Keratinocyte (primary cell): Measurements from ENCODE around the gene REEP3. TPM values are rescaled to one million over a fixed set of nuclear protein-coding genes. Genes with fewer than 3 reads are reported as not detected.
A peak's percentile ranks its signal among the peaks of the same experiment; 100 is the strongest.

ENCODE experiments used
- DNase-seq: peaks from one replicate; pipeline ENCODE4 v3.0.0-alpha.2; 2011; ENCODE audit warnings: low read depth, missing footprints, low spot score
- FAIRE-seq: peaks from 2 replicates; lab custom pipeline; 2011; peaks lifted over from hg19 to GRCh38; lab: Jason Lieb, UNC
- H2AFZ ChIP-seq: 2 replicates; pipeline ENCODE4 v1.6.0; 2012; ENCODE audit warnings: low read length, control low read depth, inconsistent platforms; ENCODE audit not compliant: control insufficient read depth
- H3K27ac ChIP-seq: 2 replicates; pipeline ENCODE4 v1.5.1; 2011; ENCODE audit warnings: low read length; ENCODE audit not compliant: control insufficient read depth, insufficient read depth
- H3K27me3 ChIP-seq: 3 replicates; pipeline ENCODE4 v1.6.0; 2011; ENCODE audit warnings: low read length; ENCODE audit not compliant: control insufficient read depth, insufficient read depth; ENCODE audit errors: extremely low read depth
- H3K36me3 ChIP-seq, 2 experiments: 2 replicates in 1 of 2; 3 replicates in 1 of 2; pipeline ENCODE4 v1.5.1; 2011; ENCODE audit warnings: low read length in 2 of 2, mild to moderate bottlenecking in 1 of 2; ENCODE audit not compliant: control insufficient read depth in 2 of 2, insufficient read depth in 2 of 2; ENCODE audit errors: extremely low read depth in 1 of 2
- H3K4me1 ChIP-seq: 3 replicates; pipeline ENCODE4 v1.5.1; 2011; ENCODE audit warnings: low read length; ENCODE audit not compliant: control insufficient read depth, insufficient read depth; ENCODE audit errors: extremely low read depth
- H3K4me2 ChIP-seq: 3 replicates; pipeline ENCODE4 v1.6.0; 2011; ENCODE audit warnings: low read depth, low read length; ENCODE audit not compliant: control insufficient read depth, insufficient read depth; ENCODE audit errors: extremely low read depth
- H3K4me3 ChIP-seq, 3 experiments: fragments of 200-600 bp in 1 of 3; sonication (generic) in 1 of 3; 2 replicates in 2 of 3; 3 replicates in 1 of 3; pipeline ENCODE4 v1.5.1; 2011 to 2016; ENCODE audit warnings: low read length in 3 of 3, mild to moderate bottlenecking in 3 of 3, control low read depth in 2 of 3, inconsistent platforms in 1 of 3, low read depth in 1 of 3, mixed read lengths in 1 of 3, mixed run types in 1 of 3, moderate library complexity in 1 of 3; ENCODE audit not compliant: control insufficient read depth in 2 of 3, insufficient read depth in 2 of 3; ENCODE audit errors: extremely low read depth in 1 of 3
- H3K79me2 ChIP-seq: 2 replicates; pipeline ENCODE4 v1.6.0; 2012; ENCODE audit warnings: low read length; ENCODE audit not compliant: control insufficient read depth, insufficient read depth
- H3K9ac ChIP-seq: 3 replicates; pipeline ENCODE4 v1.6.0; 2011; ENCODE audit warnings: low read length; ENCODE audit not compliant: control insufficient read depth, insufficient read depth; ENCODE audit errors: extremely low read depth
- H3K9me1 ChIP-seq: 3 replicates; pipeline ENCODE4 v1.6.0; 2011; ENCODE audit warnings: low read length; ENCODE audit not compliant: control insufficient read depth, insufficient read depth; ENCODE audit errors: extremely low read depth
- H3K9me3 ChIP-seq: 2 replicates; pipeline ENCODE4 v1.5.1; 2012; ENCODE audit warnings: low read depth, low read length; ENCODE audit not compliant: control insufficient read depth
- H4K20me1 ChIP-seq: 3 replicates; pipeline ENCODE4 v1.6.0; 2011; ENCODE audit warnings: low read length; ENCODE audit not compliant: control insufficient read depth, insufficient read depth; ENCODE audit errors: extremely low read depth
- CTCF ChIP-seq, 3 experiments: IDR thresholded peaks in 1 of 3; conservative IDR thresholded peaks in 1 of 3; optimal IDR thresholded peaks in 1 of 3; 2 replicates in 2 of 3; 3 replicates in 1 of 3; pipeline versions ENCODE3 to v1.5.1; 2011; ENCODE audit warnings: low read length in 3 of 3, mild to moderate bottlenecking in 3 of 3, moderate library complexity in 2 of 3, control low read depth in 1 of 3, inconsistent platforms in 1 of 3; ENCODE audit not compliant: insufficient read depth in 2 of 3; ENCODE audit errors: extremely low read depth in 1 of 3
- EZH2 ChIP-seq: IDR thresholded peaks from one replicate; pipeline ENCODE4 v1.6.1; 2012; ENCODE audit warnings: inconsistent platforms, mild to moderate bottlenecking, low read length, moderate library complexity
- dilution Hi-C: fragments of 300-500 bp; cut with MboI; formaldehyde crosslinking; loops from one replicate; pipeline ENCODE4 v1.7.0; 2020; ENCODE audit warnings: low sequenced_read_pairs; ENCODE audit not compliant: extremely low pct_ligation_motif_present
- polyA plus RNA-seq, 5 experiments: library from polyadenylated mRNA; depleted of rRNA in 3 of 5; stranded (reverse) in 3 of 5; stranded (forward) in 1 of 5; unstranded in 1 of 5; fragments of >200 nt; gene quantifications; 1 replicate in 1 of 5; 2 replicates in 3 of 5; 3 replicates in 1 of 5; pipeline versions ENCODE4 v1.2.1 to v1.2.3, GENCODE V29; 2011 to 2012; ENCODE audit warnings: missing spikeins in 2 of 5, low read depth in 1 of 5, low replicate concordance in 1 of 5

Gene REEP3
- polyA plus RNA-seq, 1 donor (not counting 4 experiments of a cell fraction or from before 2014, with no cell fraction given): 52.8 TPM

GRCh38 chr10:63611078-63611477 is 89.9 kb downstream of the REEP3 start:
- H3K27ac ChIP-seq: peak overlapping the region; percentile 60
- H3K9me1 ChIP-seq: no peaks in the 10 kb centered on the region
- peak overlapping the region; percentile 13 for H2AFZ ChIP-seq
- peak overlapping the region; percentile 35 for H3K4me2 ChIP-seq
- H4K20me1 ChIP-seq: no peaks in the 10 kb centered on the region
- no peak overlapping the region for H3K9ac ChIP-seq
- dilution Hi-C loops: no loop called here
- no peak for FAIRE-seq
- no peak for TF ChIP-seq EZH2
- H3K79me2 ChIP-seq: no peaks in the 10 kb centered on the region
- no peaks in the 10 kb centered on the region for H3K27me3 ChIP-seq
- peaks cover 6% of the 10 kb centered on the region in 2 experiments for H3K36me3 ChIP-seq
- H3K4me1 ChIP-seq: peaks cover 14% of the 10 kb centered on the region
- H3K9me3 ChIP-seq: no peaks in the 10 kb centered on the region
- H3K4me3 ChIP-seq: peak overlapping the region in 1 of 3 experiments; percentile 11
- no peak for DNase-seq

- no peak overlapping the region for H3K27ac ChIP-seq
Observed at GRCh38 chr10:63614371-63614891, 93.2 kb downstream of the REEP3 start.

More at GRCh38 chr10:63614371-63614891, 93.2 kb downstream of the REEP3 start:
- FAIRE-seq (no peak), DNase-seq (no peak)
- peaks cover 17% of the 10 kb centered on the region for H3K4me1 ChIP-seq
- H3K4me2 ChIP-seq: no peak overlapping the region
- H3K9me3 ChIP-seq: no peaks in the 10 kb centered on the region
- H3K9me1 ChIP-seq: no peaks in the 10 kb centered on the region
- H3K36me3 ChIP-seq: peaks cover 10 to 12% of the 10 kb centered on the region in 2 experiments
- no peaks in the 10 kb centered on the region for H3K79me2 ChIP-seq
- no peak overlapping the region for H3K4me3 ChIP-seq
- dilution Hi-C loops: no loop called here
- no peak overlapping the region for H3K9ac ChIP-seq
- H3K27me3 ChIP-seq: no peaks in the 10 kb centered on the region
- H4K20me1 ChIP-seq: no peaks in the 10 kb centered on the region
- H2AFZ ChIP-seq: no peak overlapping the region
- TF ChIP-seq EZH2 (no peak), CTCF (optimal IDR thresholded peaks at IDR 0.05 in 1 of 3, IDR thresholded peaks at IDR 0.05 in 1 of 3, conservative IDR thresholded peaks at IDR 0.05 in 1 of 3; ENCODE audit: extremely low read depth in 1 of 3, insufficient read depth in 2 of 3, low read length in 3 of 3) (no peak)
